ENCODE data around the gene PGGHG.
A peak's percentile ranks its signal among the peaks of the same experiment; 100 is the strongest.

The PGGHG gene

DNA sequence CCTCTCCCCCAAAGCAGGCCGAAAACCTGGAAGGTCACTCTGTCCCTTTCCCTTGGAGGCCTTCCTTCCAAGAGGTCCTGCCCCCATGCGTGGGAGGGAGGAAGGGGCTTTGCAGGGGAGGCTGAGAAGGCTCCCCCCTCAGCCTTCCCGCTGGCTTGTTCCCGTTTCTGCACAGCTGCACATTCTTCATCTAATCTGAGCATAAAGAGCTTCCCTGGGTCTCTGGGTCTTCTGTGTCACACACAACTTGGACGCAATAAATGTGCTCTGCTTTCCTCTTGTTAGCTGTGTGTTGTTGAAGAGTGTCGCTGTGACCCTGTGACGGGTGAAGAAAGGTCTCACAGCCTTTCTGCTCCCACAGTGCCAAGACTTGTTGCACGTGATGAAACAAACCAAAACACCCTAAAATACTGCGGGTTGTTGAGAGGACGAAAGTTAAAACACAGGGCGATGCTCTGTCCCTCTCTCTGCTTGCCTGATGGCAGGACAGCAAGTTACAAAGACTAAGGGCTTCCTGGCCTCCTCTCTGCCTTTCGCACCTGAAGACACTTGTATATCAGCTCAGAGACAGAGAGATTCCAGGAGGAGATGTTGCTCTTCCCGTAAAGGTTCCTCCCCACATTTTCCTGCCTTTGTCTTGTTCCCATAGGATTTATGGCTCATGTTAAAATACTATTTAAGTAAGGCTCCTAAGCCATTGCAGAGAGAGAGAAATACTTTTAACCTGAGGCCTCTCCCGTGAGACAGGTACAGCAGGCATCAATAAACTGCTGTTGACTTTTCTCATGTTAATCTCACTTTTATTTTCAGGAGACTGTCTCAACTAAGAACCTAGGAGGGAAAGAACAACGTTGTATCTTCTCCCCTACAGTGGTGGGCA, 47.1 kb downstream of the PGGHG start:
- no peak overlapping the region for H4K91ac ChIP-seq (ENCODE audit: low read depth, low read length)
- peak overlapping the region; percentile 5 for H2BK12ac ChIP-seq (ENCODE audit: low read length)
- no peak overlapping the region for H2AK5ac ChIP-seq (ENCODE audit: low read length)
- H3K4me2 ChIP-seq (ENCODE audit: low read length): no peak overlapping the region
- H3K18ac ChIP-seq (ENCODE audit: low read length): no peak overlapping the region
- no peak overlapping the region for H2BK120ac ChIP-seq (ENCODE audit: insufficient read depth, low read length, poor library complexity)
- no peak for DNase-seq
- H3K9ac ChIP-seq (ENCODE audit: low read length): no peak overlapping the region
- no peak overlapping the region for H3K23ac ChIP-seq (ENCODE audit: low read length)
- no peak overlapping the region for H2BK5ac ChIP-seq (ENCODE audit: low read depth, low read length, poor library complexity)
- H4K8ac ChIP-seq (ENCODE audit: low read depth, low read length): no peak overlapping the region
- H3K27me3 ChIP-seq (ENCODE audit: insufficient read depth, low read length): no peaks in the 10 kb centered on the region
- H4K12ac ChIP-seq (ENCODE audit: low read depth, low read length): no peak overlapping the region
- no peaks in the 10 kb centered on the region for H3K79me2 ChIP-seq (ENCODE audit: control insufficient read depth, insufficient read depth, low read length, poor library complexity)
- no peaks in the 10 kb centered on the region for H3K36me3 ChIP-seq (ENCODE audit: control insufficient read depth in 1 of 2, insufficient read depth in 2 of 2, low read length in 2 of 2)
- no peak overlapping the region for H3K14ac ChIP-seq (ENCODE audit: low read length)
- H3K4me3 ChIP-seq (ENCODE audit: low read depth, low read length): no peak overlapping the region
- no peak overlapping the region for H2AFZ ChIP-seq (ENCODE audit: insufficient read depth, low read length, poor library complexity)
- H3K4me1 ChIP-seq (ENCODE audit: control insufficient read depth in 1 of 2, insufficient read depth in 2 of 2, low read length in 2 of 2): peaks cover 8 to 9% of the 10 kb centered on the region in 2 experiments
- H3K9me3 ChIP-seq (ENCODE audit: insufficient read depth, low read depth, low read length): peaks cover 11% of the 10 kb centered on the region
- WGBS (ENCODE audit: extremely low coverage, insufficient coverage, insufficient read length): no CpG with 5 or more reads among the region's 15 CpGs
- H3K4ac ChIP-seq (ENCODE audit: low read depth, low read length): no peak overlapping the region
- no peak overlapping the region for H3K27ac ChIP-seq (ENCODE audit: low read depth, low read length)
- H3K79me1 ChIP-seq (ENCODE audit: low read length): no peaks in the 10 kb centered on the region

DNA sequence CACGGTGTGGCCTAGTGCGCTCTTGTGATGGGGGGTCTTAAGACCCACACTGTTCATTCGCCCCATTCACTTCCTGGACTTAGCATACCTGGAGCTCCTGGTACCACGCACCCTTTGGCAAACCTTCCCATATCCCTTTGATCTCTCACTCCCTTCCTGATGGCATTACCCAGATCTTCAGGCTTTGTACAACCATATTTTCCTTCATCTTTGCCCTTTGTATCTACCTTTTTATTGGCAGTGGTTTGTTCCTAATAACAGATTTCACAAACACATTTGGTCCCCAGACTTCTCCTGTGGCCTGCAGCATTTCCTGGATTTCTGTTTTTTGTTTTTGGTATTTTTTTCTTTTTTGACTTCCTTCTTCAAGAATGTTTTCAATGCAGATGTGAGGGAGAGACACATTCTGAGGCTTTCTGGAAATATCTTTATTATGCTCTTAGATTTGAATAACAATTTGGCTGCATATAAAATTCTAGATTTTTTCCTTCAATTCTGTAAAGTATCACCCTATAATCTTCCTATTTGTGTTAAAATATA, 47.8 kb downstream of the PGGHG start:
- Histone ChIP-seq H2BK12ac (ENCODE audit: low read length) (peak overlapping the region; percentile 5), H3K27ac (ENCODE audit: low read depth, low read length) (no peak overlapping the region), H3K36me3 (ENCODE audit: control insufficient read depth in 1 of 2, insufficient read depth in 2 of 2, low read length in 2 of 2) (no peaks in the 10 kb centered on the region), H4K91ac (ENCODE audit: low read depth, low read length) (no peak overlapping the region), H3K4ac (ENCODE audit: low read depth, low read length) (no peak overlapping the region), H4K8ac (ENCODE audit: low read depth, low read length) (no peak overlapping the region), H3K18ac (ENCODE audit: low read length) (no peak overlapping the region), H3K79me1 (ENCODE audit: low read length) (no peaks in the 10 kb centered on the region), H4K12ac (ENCODE audit: low read depth, low read length) (no peak overlapping the region), H3K4me3 (ENCODE audit: low read depth, low read length) (no peak overlapping the region), H2BK120ac (ENCODE audit: insufficient read depth, low read length, poor library complexity) (no peak overlapping the region), H3K4me2 (ENCODE audit: low read length) (no peak overlapping the region), H3K23ac (ENCODE audit: low read length) (no peak overlapping the region), H3K14ac (ENCODE audit: low read length) (no peak overlapping the region), H3K27me3 (ENCODE audit: insufficient read depth, low read length) (no peaks in the 10 kb centered on the region), H3K9me3 (ENCODE audit: insufficient read depth, low read depth, low read length) (peaks cover 8% of the 10 kb centered on the region), H3K79me2 (ENCODE audit: control insufficient read depth, insufficient read depth, low read length, poor library complexity) (no peaks in the 10 kb centered on the region), H2AFZ (ENCODE audit: insufficient read depth, low read length, poor library complexity) (no peak overlapping the region), H2BK5ac (ENCODE audit: low read depth, low read length, poor library complexity) (no peak overlapping the region), H3K4me1 (ENCODE audit: control insufficient read depth in 1 of 2, insufficient read depth in 2 of 2, low read length in 2 of 2) (peaks cover 8 to 9% of the 10 kb centered on the region in 2 experiments), H2AK5ac (ENCODE audit: low read length) (no peak overlapping the region), H3K9ac (ENCODE audit: low read length) (no peak overlapping the region)
- WGBS (ENCODE audit: extremely low coverage, insufficient coverage, insufficient read length): no CpG with 5 or more reads among the region's 4 CpGs
- DNase-seq: no peak

GRCh38 chr11:337711-338110, 48.8 kb downstream of the PGGHG start:
- Histone ChIP-seq H2BK12ac (ENCODE audit: low read length) (no peak overlapping the region), H4K8ac (ENCODE audit: low read depth, low read length) (no peak overlapping the region), H3K23ac (ENCODE audit: low read length) (no peak overlapping the region), H3K4ac (ENCODE audit: low read depth, low read length) (no peak overlapping the region), H3K18ac (ENCODE audit: low read length) (no peak overlapping the region), H3K14ac (ENCODE audit: low read length) (no peak overlapping the region), H3K4me2 (ENCODE audit: low read length) (no peak overlapping the region), H3K4me3 (ENCODE audit: low read depth, low read length) (no peak overlapping the region), H3K79me1 (ENCODE audit: low read length) (no peaks in the 10 kb centered on the region), H4K12ac (ENCODE audit: low read depth, low read length) (no peak overlapping the region), H3K27ac (ENCODE audit: low read depth, low read length) (no peak overlapping the region), H3K27me3 (ENCODE audit: insufficient read depth, low read length) (no peaks in the 10 kb centered on the region), H2BK5ac (ENCODE audit: low read depth, low read length, poor library complexity) (no peak overlapping the region), H3K36me3 (ENCODE audit: control insufficient read depth in 1 of 2, insufficient read depth in 2 of 2, low read length in 2 of 2) (no peaks in the 10 kb centered on the region), H3K9me3 (ENCODE audit: insufficient read depth, low read depth, low read length) (peaks cover 5% of the 10 kb centered on the region), H4K91ac (ENCODE audit: low read depth, low read length) (no peak overlapping the region), H2AK5ac (ENCODE audit: low read length) (no peak overlapping the region), H2AFZ (ENCODE audit: insufficient read depth, low read length, poor library complexity) (no peak overlapping the region), H3K79me2 (ENCODE audit: control insufficient read depth, insufficient read depth, low read length, poor library complexity) (no peaks in the 10 kb centered on the region), H3K9ac (ENCODE audit: low read length) (no peak overlapping the region), H2BK120ac (ENCODE audit: insufficient read depth, low read length, poor library complexity) (no peak overlapping the region), H3K4me1 (ENCODE audit: control insufficient read depth in 1 of 2, insufficient read depth in 2 of 2, low read length in 2 of 2) (peaks cover 9 to 11% of the 10 kb centered on the region in 2 experiments)
- WGBS (ENCODE audit: extremely low coverage, insufficient coverage, insufficient read length): no CpG with 5 or more reads among the region's 6 CpGs
- no peak for DNase-seq

GRCh38 chr11:339963-340362, 51.0 kb downstream of the PGGHG start:
- no peak overlapping the region for H3K27ac ChIP-seq (ENCODE audit: low read depth, low read length)
- no peak overlapping the region for H4K8ac ChIP-seq (ENCODE audit: low read depth, low read length)
- H2AK5ac ChIP-seq (ENCODE audit: low read length): no peak overlapping the region
- no peak overlapping the region for H3K9ac ChIP-seq (ENCODE audit: low read length)
- DNase-seq: no peak
- H3K36me3 ChIP-seq (ENCODE audit: control insufficient read depth in 1 of 2, insufficient read depth in 2 of 2, low read length in 2 of 2): no peaks in the 10 kb centered on the region
- H3K79me2 ChIP-seq (ENCODE audit: control insufficient read depth, insufficient read depth, low read length, poor library complexity): no peaks in the 10 kb centered on the region
- H3K4me3 ChIP-seq (ENCODE audit: low read depth, low read length): no peak overlapping the region
- no peaks in the 10 kb centered on the region for H3K79me1 ChIP-seq (ENCODE audit: low read length)
- H3K23ac ChIP-seq (ENCODE audit: low read length): no peak overlapping the region
- no peak overlapping the region for H3K14ac ChIP-seq (ENCODE audit: low read length)
- no peaks in the 10 kb centered on the region for H3K27me3 ChIP-seq (ENCODE audit: insufficient read depth, low read length)
- H4K12ac ChIP-seq (ENCODE audit: low read depth, low read length): no peak overlapping the region
- no peak overlapping the region for H4K91ac ChIP-seq (ENCODE audit: low read depth, low read length)
- no CpG with 5 or more reads among the region's 2 CpGs for WGBS (ENCODE audit: extremely low coverage, insufficient coverage, insufficient read length)
- no peak overlapping the region for H2BK120ac ChIP-seq (ENCODE audit: insufficient read depth, low read length, poor library complexity)
- H3K4me1 ChIP-seq (ENCODE audit: control insufficient read depth in 1 of 2, insufficient read depth in 2 of 2, low read length in 2 of 2): peaks cover 0 to 3% of the 10 kb centered on the region in 2 experiments
- H3K9me3 ChIP-seq (ENCODE audit: insufficient read depth, low read depth, low read length): no peaks in the 10 kb centered on the region
- H3K4ac ChIP-seq (ENCODE audit: low read depth, low read length): no peak overlapping the region
- no peak overlapping the region for H2BK5ac ChIP-seq (ENCODE audit: low read depth, low read length, poor library complexity)
- H2BK12ac ChIP-seq (ENCODE audit: low read length): no peak overlapping the region
- no peak overlapping the region for H2AFZ ChIP-seq (ENCODE audit: insufficient read depth, low read length, poor library complexity)
- no peak overlapping the region for H3K4me2 ChIP-seq (ENCODE audit: low read length)
- H3K18ac ChIP-seq (ENCODE audit: low read length): no peak overlapping the region
